Inferior parietal cortex (tissue), 1 donor: ENCODE data around the gene LBHD2.

Source experiments
- DNase-seq: peaks from one replicate; pipeline ENCODE4 v3.0.0-alpha.2; 2016; ENCODE audit errors: extremely low spot score

Gene LBHD2

GRCh38 chr14:103068351-103069073, 15.5 kb upstream of the LBHD2 start:
- DNase-seq = no peak

DNA sequence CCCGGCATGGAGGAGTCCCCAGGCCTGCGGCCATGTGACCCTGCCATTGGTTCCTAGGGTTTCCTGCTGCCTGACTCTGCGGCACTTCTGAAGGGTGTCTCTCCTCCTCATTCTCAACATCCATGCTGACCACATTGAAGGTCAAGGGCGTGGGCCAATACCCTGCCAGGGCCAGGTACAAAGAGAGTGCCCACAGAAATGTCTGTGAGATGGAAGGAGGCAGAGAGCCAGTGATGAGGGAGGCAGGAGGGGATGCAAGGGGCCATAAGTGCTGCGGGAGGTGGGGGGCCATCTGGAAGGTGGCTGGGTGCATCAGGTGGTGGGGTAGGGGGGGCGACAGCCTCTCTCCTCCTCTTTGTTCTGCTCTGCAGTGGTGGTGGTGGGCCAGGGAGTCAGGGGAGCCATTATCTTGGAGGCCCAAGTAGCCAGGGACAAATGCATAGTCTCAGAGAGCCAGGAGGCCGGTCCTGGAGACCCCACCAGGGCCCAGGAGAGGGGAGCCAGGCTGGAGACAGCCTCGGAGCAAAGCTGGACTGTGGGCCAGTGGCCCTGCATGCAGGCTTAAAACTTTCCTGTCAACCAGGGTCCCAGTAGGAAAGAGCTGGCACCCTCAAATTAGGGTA, 13.6 kb upstream of the LBHD2 start:
- no peak for DNase-seq

GRCh38 chr14:103070971-103071542, 13.0 kb upstream of the LBHD2 start:
- no peak for DNase-seq

DNA sequence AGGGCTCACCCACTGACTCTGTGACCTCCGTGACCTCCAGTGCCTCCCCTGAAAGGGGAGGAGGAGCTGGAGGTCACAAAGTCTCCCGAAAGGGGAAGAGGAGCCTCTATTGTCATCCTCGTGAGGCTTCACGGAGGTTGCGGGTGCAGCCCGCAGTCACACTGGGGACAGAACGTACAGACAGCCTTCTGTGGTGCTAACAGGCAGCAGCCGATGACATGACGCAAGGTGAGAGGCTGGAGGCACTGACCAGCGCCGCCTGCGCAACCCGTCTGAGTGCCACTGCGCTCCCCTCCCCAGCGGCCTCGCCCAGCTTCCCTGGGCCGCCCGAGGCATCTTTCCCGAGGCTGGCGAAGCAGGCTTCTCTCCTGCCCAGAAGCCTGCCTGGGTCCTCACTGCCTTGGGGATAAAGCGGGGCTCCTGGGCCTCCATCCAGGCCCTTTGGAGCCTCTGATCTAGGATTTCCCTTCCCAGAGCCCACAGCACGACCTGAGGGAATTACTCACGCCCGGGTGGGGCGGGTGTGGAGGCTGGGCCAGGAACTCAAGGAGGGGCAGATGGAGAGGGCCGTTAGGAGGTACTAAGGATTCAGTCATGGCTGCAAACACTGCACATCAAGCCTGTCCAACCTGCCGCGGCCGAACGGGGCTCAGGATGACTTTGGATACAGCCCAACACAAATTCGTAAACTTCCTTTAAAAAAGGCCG, 12.3 kb upstream of the LBHD2 start:
- no peak for DNase-seq

DNA sequence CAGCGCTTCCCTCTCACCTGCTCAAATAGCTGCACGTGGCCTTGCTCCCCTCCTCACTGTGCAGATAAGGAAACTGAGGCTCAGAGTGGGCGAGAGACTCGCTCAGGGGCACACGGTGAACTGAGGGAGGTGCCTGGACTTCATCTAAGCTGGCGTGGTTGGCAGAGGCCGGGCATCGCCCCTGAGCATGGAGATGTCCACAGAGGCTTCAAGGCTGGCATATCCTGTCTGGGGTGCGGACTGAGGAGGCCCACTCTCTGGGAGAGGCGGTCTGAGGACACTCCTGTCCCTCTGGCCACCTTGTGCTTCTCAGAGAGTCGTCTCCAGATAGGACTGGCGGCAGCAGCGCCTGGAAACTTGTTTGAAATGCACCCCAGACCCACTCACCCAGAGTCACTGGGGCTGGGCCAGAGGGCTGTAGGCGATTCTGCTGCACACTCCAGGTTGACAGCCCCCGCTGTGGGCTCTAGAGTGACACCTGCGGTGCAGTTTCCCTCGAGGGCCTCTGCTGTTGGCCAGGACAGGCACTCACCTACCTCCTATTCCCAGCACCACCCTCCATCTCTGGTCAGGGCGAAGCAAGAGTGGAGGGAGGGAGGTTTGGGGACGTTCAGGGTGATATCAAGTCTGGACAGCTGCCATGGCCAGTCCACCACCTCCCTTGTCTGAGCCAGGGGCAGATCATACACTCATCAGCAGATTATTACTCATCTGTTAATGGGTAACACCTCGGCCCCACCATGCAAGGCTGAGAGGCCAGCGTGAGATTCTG, 11.2 kb upstream of the LBHD2 start:
- DNase-seq = no peak

GRCh38 chr14:103073367-103073875, 10.6 kb upstream of the LBHD2 start:
- DNase-seq = no peak

- no peak for DNase-seq
These were observed 9.9 kb upstream of the LBHD2 start for GRCh38 chr14:103073876-103074728.

DNA sequence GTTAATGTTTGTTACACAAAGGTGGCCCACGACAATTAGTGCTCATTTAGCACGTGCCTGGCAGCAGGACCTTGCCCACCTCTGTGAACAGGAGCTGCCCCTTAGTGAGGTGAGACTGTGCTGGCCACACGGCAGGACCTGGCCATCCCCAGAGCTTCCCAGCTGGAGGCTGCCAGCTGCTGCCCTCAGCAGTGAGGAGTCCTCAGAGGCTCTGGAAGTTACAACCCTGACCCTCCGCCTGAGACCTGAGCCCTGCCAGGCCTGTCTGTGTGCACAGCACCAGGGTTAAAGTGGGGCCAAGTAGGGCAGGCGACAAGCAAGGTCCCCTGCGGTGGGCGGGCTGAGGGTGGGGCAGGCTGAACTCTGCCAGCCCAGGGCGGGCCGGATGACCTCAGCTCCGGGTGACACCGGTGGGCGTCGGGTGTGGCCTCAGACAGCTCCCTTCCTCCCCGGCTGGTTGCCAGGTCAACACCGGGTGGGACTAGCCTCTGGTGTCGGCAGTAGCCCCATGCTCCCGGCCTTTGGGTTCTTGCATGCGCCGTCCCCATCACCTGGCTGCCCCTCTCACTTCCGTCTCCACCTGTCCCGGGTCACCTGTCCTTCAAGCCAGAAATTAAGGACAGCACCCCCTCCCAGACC, 9.2 kb upstream of the LBHD2 start:
- DNase-seq = no peak

DNA sequence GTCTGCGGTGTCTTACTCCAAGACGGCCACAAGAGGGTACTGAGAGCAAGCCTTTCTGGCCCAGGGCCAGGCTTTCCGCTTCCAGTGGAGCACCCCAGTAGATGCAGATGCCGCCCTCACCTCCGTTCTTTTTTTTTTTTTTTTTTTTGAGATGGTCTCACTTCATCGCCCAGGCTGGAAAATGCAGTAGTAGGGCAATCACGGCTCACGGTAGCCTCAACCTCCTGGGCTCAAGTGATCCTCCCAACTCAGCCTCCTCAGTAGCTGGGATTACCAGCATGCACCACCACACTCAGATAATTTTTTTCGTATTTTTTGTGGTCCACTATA, 5.6 kb upstream of the LBHD2 start:
- peak; percentile 76 for DNase-seq

- DNase-seq = no peak
These were observed 5.0 kb upstream of the LBHD2 start for GRCh38 chr14:103078860-103079587.

DNA sequence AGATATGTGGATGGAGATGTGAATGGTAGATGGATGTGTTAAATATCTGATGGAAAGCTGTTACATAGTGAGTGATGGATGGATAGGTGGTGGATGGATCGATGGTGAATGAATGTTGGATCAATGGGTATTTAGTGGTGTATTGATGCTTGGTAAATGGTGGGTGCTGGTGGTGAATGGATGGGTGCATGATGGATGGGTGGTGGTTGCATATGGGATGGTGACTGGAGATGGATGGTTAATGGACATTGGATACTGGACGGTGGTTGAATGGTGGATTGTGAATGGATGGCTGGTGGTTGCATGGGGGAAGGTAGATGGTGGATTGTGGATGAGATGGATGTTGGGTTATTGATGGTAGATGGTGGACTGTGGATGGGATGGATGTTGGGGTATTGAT, 2.1 kb upstream of the LBHD2 start:
- no peak for DNase-seq

DNA sequence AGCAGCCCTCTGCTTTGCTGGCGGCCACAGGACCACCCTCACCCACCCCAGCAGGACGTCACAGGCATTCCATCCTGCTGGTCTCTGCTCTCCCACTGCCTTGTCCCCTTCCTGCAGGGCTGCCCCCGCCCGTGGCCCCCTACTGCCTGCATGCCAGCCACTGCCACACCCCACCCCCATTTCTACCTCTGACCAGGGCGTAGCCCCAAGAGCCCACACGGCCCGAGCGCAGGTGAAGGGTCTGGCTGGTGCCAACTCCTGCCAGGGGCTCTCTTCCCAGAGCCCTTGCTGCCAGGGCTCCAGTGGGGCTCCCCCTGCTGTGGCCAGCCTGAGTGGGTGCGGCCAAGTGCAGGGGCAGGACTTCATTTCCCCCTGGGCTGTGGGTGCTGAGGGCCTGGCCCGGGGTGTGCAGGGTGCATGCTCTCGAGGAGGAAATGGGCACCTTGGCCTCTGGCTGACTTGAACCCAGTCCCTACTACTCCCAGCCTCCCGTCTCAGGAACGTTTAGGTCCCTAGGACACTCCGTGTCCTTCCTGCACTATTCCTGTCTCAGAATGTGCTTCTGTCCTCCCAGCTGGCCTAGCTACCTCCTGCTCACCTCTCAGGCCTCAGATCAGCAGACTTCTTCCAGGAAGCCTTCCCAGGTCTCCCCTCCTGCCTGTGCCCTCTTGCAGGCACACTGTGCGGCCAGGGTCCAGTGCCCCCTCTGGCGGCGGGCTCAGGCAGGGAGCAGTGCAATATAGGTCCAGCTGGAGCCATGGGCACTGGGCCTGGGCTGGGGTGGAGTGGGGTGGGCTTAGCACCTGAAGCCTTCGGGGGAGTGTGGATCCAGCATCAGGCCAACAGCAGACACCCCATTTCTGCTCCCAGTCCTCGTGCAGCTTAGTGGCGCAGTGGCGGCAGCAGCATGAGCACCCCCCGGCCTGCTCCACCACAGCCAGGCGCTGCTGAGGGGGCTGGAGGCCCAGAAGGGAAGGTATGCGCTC, 1.4 kb downstream of the LBHD2 start:
- no peak for DNase-seq

DNA sequence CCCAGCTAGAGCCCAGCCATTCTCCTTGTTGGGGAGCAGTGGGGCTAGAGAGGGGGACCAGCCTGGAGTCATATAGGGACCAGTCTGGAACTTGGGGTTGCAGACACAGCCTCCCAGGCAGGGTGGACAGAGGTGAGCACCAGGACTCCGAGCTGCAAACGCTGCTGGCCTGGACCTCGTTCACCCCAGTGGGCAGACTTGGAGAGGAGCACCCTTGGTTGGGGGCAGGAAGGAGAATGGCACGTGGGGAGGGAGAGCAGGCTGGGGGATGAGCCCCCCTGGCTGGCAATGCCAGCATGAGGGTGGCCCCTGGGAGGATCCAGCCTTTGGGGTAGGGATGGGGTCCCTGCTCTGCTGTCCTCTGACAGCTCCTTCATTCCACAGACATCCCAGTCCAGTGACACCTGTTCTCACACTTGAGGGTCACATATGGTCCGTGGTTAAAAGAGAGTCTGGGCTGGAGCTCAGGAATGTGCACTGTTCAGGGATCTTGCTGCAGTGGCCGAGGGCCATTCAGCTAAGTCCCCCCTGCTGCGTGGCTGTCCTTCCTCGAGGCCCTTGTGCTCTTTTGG, 2.8 kb downstream of the LBHD2 start:
- DNase-seq = no peak

DNA sequence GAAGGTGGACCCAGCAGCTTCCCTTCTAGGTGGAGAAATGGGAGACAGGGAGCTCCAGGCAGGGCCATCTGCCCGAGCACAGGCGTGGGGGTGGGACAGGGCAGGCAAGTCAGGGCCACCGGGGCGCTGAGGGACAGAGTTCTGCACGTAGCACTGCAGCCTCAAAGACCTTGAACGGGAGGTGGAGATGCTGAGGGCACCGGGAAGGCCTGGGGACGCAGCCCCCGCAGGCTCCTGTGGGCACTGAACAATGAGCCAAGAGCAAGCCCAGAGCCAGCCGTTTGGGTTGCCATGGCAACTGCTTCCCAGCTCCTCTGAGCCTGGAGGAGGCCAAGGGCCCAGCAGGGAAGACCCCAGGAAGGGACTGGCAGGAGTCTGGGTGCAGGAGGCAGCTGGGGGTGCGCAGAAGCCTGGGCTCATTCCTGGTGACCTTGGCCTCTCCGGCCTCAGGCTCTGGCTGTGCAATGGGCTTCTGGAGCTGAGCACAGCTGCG, 3.4 kb downstream of the LBHD2 start:
- DNase-seq = no peak

DNA sequence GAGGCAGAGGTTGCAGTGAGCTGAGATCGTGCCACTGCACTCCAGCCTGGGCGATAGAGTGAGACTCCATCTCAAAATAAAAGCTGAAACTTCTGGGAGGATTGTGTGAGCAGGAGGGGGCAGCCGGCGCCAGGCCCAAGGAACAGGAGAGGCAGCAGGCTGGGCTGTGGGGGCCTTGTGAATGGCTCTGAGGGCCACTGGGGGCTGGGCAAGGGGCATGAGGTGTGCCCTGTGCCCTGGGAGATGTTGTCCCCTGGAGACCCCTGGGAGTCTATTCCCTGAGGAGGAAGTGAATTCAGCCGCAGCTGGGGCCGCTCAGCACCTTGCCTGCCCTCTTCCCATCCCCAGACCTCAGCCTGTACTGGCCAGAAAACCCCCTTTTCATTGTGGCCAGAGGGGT, 4.9 kb downstream of the LBHD2 start:
- DNase-seq = no peak

- DNase-seq = no peak
These were observed 5.7 kb downstream of the LBHD2 start for GRCh38 chr14:103089386-103090335.
